ENCODE results near the gene MYO1D. TPM values are rescaled to one million over a fixed set of nuclear protein-coding genes. Genes with fewer than 3 reads are reported as not detected.

Gene MYO1D
- total and polyA plus RNA-seq, 4 donors = 4.5 to 22.9 (median 13.3) TPM

DNA sequence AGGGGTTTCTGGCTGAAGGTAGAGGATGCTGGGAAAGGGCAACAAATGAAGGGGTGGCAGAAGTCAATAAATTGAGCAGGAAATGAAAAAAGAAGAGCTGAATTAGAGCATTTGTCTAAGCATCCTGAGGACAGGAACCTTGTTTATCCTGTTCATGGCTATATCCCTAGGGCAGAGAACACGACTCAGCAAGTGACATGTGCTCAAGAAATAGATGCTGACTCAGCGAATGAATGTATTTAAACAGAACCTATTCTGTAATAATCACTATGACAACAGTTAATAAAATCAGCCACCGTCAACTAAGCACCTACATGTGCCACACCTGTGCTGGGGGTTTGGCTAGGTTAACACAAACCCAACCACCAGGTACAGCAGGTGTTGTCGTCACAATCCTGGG lies 309.8 kb downstream of the MYO1D start:
- Histone ChIP-seq H3K4me1 (ENCODE audit: control insufficient read depth in 4 of 4, insufficient read depth in 4 of 4, low read length in 3 of 4) (no peaks in the 10 kb centered on the region), H3K27me3 (ENCODE audit: control insufficient read depth in 4 of 4, insufficient read depth in 4 of 4, low read length in 3 of 4) (no peaks in the 10 kb centered on the region), H3K4me3 (ENCODE audit: low read depth in 1 of 3, low read length in 3 of 3) (no peak overlapping the region), H3K36me3 (ENCODE audit: control insufficient read depth in 4 of 4, insufficient read depth in 3 of 4, low read depth in 1 of 4, low read length in 3 of 4) (no peaks in the 10 kb centered on the region), H3K27ac (ENCODE audit: low read depth in 1 of 2, low read length in 2 of 2) (no peak overlapping the region), H3K9me3 (ENCODE audit: control insufficient read depth in 4 of 4, low read length in 3 of 4) (no peaks in the 10 kb centered on the region), H3K9ac (ENCODE audit: low read depth in 1 of 2, low read length in 2 of 2) (no peak overlapping the region)
- TF ChIP-seq HNF4G (IDR thresholded peaks at IDR 0.05) (no peak), YY1 (IDR thresholded peaks at IDR 0.05) (no peak), RAD21 (IDR thresholded peaks at IDR 0.05) (no peak), EGR1 (IDR thresholded peaks at IDR 0.05; ENCODE audit: low read depth in 2 of 2) (no peak), FOXA2 (IDR thresholded peaks at IDR 0.05) (no peak)
- TF ChIP-seq, protein P1, sequence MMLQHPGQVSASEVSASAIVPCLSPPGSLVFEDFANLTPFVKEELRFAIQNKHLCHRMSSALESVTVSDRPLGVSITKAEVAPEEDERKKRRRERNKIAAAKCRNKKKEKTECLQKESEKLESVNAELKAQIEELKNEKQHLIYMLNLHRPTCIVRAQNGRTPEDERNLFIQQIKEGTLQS (IDR thresholded peaks at IDR 0.05) = no peak
- TF ChIP-seq, protein P2, sequence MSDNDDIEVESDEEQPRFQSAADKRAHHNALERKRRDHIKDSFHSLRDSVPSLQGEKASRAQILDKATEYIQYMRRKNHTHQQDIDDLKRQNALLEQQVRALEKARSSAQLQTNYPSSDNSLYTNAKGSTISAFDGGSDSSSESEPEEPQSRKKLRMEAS (IDR thresholded peaks at IDR 0.05) = no peak
- TF ChIP-seq, protein P3, sequence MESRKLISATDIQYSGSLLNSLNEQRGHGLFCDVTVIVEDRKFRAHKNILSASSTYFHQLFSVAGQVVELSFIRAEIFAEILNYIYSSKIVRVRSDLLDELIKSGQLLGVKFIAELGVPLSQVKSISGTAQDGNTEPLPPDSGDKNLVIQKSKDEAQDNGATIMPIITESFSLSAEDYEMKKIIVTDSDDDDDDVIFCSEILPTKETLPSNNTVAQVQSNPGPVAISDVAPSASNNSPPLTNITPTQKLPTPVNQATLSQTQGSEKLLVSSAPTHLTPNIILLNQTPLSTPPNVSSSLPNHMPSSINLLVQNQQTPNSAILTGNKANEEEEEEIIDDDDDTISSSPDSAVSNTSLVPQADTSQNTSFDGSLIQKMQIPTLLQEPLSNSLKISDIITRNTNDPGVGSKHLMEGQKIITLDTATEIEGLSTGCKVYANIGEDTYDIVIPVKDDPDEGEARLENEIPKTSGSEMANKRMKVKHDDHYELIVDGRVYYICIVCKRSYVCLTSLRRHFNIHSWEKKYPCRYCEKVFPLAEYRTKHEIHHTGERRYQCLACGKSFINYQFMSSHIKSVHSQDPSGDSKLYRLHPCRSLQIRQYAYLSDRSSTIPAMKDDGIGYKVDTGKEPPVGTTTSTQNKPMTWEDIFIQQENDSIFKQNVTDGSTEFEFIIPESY (IDR thresholded peaks at IDR 0.05) = no peak
- TF ChIP-seq, protein P4, sequence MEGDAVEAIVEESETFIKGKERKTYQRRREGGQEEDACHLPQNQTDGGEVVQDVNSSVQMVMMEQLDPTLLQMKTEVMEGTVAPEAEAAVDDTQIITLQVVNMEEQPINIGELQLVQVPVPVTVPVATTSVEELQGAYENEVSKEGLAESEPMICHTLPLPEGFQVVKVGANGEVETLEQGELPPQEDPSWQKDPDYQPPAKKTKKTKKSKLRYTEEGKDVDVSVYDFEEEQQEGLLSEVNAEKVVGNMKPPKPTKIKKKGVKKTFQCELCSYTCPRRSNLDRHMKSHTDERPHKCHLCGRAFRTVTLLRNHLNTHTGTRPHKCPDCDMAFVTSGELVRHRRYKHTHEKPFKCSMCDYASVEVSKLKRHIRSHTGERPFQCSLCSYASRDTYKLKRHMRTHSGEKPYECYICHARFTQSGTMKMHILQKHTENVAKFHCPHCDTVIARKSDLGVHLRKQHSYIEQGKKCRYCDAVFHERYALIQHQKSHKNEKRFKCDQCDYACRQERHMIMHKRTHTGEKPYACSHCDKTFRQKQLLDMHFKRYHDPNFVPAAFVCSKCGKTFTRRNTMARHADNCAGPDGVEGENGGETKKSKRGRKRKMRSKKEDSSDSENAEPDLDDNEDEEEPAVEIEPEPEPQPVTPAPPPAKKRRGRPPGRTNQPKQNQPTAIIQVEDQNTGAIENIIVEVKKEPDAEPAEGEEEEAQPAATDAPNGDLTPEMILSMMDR (IDR thresholded peaks at IDR 0.05; ENCODE audit: low read depth, low read length, missing input control) = no peak
- no peak for DNase-seq (ENCODE audit: low spot score)
- WGBS = 95% methylated on average over 4 of the region's 4 CpGs

DNA sequence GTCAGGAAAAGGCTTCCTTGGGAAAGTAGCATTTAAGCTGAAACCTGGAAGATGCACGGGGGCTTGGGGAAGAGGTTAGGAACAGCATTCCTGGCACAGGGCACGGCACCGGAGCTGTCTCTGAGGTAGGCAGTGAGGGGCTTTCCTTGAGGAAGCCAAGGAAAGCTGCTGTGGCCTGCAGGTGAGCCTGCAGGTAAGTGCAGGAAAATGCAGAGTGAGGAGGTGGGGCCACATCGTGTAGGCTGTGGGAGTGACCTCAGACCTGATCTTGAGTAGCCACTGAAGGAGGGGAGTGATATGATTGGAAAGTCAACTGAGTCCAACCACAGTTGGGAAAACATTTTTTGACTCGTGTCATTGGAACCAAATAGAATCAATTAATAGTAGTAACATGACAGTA lies 310.6 kb downstream of the MYO1D start:
- Histone ChIP-seq H3K36me3 (ENCODE audit: control insufficient read depth in 4 of 4, insufficient read depth in 3 of 4, low read depth in 1 of 4, low read length in 3 of 4) (no peaks in the 10 kb centered on the region), H3K27ac (ENCODE audit: low read depth in 1 of 2, low read length in 2 of 2) (no peak overlapping the region), H3K27me3 (ENCODE audit: control insufficient read depth in 4 of 4, insufficient read depth in 4 of 4, low read length in 3 of 4) (no peaks in the 10 kb centered on the region), H3K9me3 (ENCODE audit: control insufficient read depth in 4 of 4, low read length in 3 of 4) (no peaks in the 10 kb centered on the region), H3K9ac (ENCODE audit: low read depth in 1 of 2, low read length in 2 of 2) (no peak overlapping the region), H3K4me1 (ENCODE audit: control insufficient read depth in 4 of 4, insufficient read depth in 4 of 4, low read length in 3 of 4) (no peaks in the 10 kb centered on the region), H3K4me3 (ENCODE audit: low read depth in 1 of 3, low read length in 3 of 3) (no peak overlapping the region)
- DNase-seq (ENCODE audit: low spot score) = no peak
- WGBS = 84% methylated on average over 5 of the region's 5 CpGs
- TF ChIP-seq, protein P3 (IDR thresholded peaks at IDR 0.05) = no peak
- TF ChIP-seq, protein P4 (IDR thresholded peaks at IDR 0.05; ENCODE audit: low read depth, low read length, missing input control) = no peak
- TF ChIP-seq NR2F2 (IDR thresholded peaks at IDR 0.05) (no peak), HNF4A (conservative IDR thresholded peaks at IDR 0.05) (no peak), RXRA (IDR thresholded peaks at IDR 0.05) (no peak), SP1 (IDR thresholded peaks at IDR 0.05) (no peak), TAF1 (conservative IDR thresholded peaks at IDR 0.05) (no peak), FOXA1 (IDR thresholded peaks at IDR 0.05) (no peak), EGR1 (IDR thresholded peaks at IDR 0.05; ENCODE audit: low read depth in 2 of 2) (no peak), GABPA (IDR thresholded peaks at IDR 0.05 in 1 of 2, conservative IDR thresholded peaks at IDR 0.05 in 1 of 2) (no peak), HNF4G (IDR thresholded peaks at IDR 0.05) (no peak), RAD21 (IDR thresholded peaks at IDR 0.05) (no peak), JUND (IDR thresholded peaks at IDR 0.05) (no peak), FOXA2 (IDR thresholded peaks at IDR 0.05) (no peak), YY1 (IDR thresholded peaks at IDR 0.05) (no peak)
- TF ChIP-seq, protein P2 (IDR thresholded peaks at IDR 0.05) = no peak
- TF ChIP-seq, protein P5, sequence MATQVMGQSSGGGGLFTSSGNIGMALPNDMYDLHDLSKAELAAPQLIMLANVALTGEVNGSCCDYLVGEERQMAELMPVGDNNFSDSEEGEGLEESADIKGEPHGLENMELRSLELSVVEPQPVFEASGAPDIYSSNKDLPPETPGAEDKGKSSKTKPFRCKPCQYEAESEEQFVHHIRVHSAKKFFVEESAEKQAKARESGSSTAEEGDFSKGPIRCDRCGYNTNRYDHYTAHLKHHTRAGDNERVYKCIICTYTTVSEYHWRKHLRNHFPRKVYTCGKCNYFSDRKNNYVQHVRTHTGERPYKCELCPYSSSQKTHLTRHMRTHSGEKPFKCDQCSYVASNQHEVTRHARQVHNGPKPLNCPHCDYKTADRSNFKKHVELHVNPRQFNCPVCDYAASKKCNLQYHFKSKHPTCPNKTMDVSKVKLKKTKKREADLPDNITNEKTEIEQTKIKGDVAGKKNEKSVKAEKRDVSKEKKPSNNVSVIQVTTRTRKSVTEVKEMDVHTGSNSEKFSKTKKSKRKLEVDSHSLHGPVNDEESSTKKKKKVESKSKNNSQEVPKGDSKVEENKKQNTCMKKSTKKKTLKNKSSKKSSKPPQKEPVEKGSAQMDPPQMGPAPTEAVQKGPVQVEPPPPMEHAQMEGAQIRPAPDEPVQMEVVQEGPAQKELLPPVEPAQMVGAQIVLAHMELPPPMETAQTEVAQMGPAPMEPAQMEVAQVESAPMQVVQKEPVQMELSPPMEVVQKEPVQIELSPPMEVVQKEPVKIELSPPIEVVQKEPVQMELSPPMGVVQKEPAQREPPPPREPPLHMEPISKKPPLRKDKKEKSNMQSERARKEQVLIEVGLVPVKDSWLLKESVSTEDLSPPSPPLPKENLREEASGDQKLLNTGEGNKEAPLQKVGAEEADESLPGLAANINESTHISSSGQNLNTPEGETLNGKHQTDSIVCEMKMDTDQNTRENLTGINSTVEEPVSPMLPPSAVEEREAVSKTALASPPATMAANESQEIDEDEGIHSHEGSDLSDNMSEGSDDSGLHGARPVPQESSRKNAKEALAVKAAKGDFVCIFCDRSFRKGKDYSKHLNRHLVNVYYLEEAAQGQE (IDR thresholded peaks at IDR 0.05) = no peak
- TF ChIP-seq, protein P1 (IDR thresholded peaks at IDR 0.05) = no peak

All from liver (tissue), 9 donors.